ENCODE measurements around the gene GNAQ.

GRCh38 chr9:77907585-77907984, 124.0 kb downstream of the GNAQ start:
- TF ChIP-seq POLR2A (IDR thresholded peaks at IDR 0.05), result no peak
- no peak for TF ChIP-seq CTCF (IDR thresholded peaks at IDR 0.05)

All from testis (tissue), 2 donors.